PC-3 (cell line): ENCODE measurements around the gene GRWD1. TPM values are rescaled to one million over a fixed set of nuclear protein-coding genes. Genes with fewer than 3 reads are reported as not detected.

Source experiments
- ATAC-seq: fragments of 200-7000 bp; cut with Tn5 transposase; 2 replicates; pipeline ENCODE4 v1.9.1; 2020; ENCODE audit warnings: mild to moderate bottlenecking, moderate library complexity
- BruUV-seq: library from RNA; stranded (reverse); fragments of 400-500 nt; replicated peaks from 2 replicates; lab custom pipeline; 2021; lab: Mats Ljungman, UMichigan
- CTCF ChIA-PET: fragments of 300-600 bp; sonication (Branson Sonifier 250); formaldehyde crosslinking; loops from one replicate; lab custom pipeline; 2022; ENCODE audit warnings: antibody characterized with exemption; lab: Charles Lee
- POLR2A ChIA-PET: fragments of 300-600 bp; sonication (Branson Sonifier 250); formaldehyde crosslinking; loops from one replicate; lab custom pipeline; 2022; ENCODE audit warnings: antibody characterized with exemption; ENCODE audit not compliant: unreplicated experiment; lab: Charles Lee
- DNase-seq: peaks from one replicate; pipeline ENCODE4 v3.0.0-alpha.2; 2015
- H2AFZ ChIP-seq: fragments of 300-600 bp; sonication (generic); 2 replicates; pipeline ENCODE4 v1.6.0; 2016; ENCODE audit warnings: antibody characterized with exemption, low read length
- H3F3A ChIP-seq: fragments of 300-600 bp; sonication (generic); one replicate; pipeline ENCODE4 v1.6.0; 2017; ENCODE audit warnings: antibody characterized with exemption, low read length, control low read depth, mild to moderate bottlenecking; ENCODE audit not compliant: unreplicated experiment
- H3K27ac ChIP-seq: fragments of 300-600 bp; sonication (generic); 2 replicates; pipeline ENCODE4 v1.5.1; 2016; ENCODE audit warnings: mild to moderate bottlenecking, low read length
- H3K27me3 ChIP-seq: fragments of 300-600 bp; sonication (generic); 2 replicates; pipeline ENCODE4 v1.6.1; 2016; ENCODE audit warnings: low read length, mixed read lengths
- H3K36me3 ChIP-seq: fragments of 300-600 bp; sonication (generic); 2 replicates; pipeline ENCODE4 v1.6.1; 2016; ENCODE audit warnings: low read depth, mixed run types, low read length, mixed read lengths
- H3K4me1 ChIP-seq: fragments of 300-600 bp; sonication (generic); 2 replicates; pipeline ENCODE4 v1.5.1; 2016; ENCODE audit warnings: low read length; ENCODE audit not compliant: insufficient read depth
- H3K4me2 ChIP-seq: fragments of 300-600 bp; sonication (generic); 2 replicates; pipeline ENCODE4 v1.6.0; 2016; ENCODE audit warnings: low read length
- H3K4me3 ChIP-seq: fragments of 300-600 bp; sonication (generic); 2 replicates; pipeline ENCODE4 v1.5.1; 2016; ENCODE audit warnings: mild to moderate bottlenecking, low read length, mixed read lengths
- H3K79me2 ChIP-seq: fragments of 300-600 bp; sonication (generic); 2 replicates; pipeline ENCODE4 v1.6.1; 2017; ENCODE audit warnings: low read length, mixed read lengths
- H3K9ac ChIP-seq: fragments of 300-600 bp; sonication (generic); 2 replicates; pipeline ENCODE4 v1.6.0; 2016; ENCODE audit warnings: mild to moderate bottlenecking, low read length
- H3K9me2 ChIP-seq: fragments of 300-600 bp; sonication (generic); replicated peaks from 2 replicates; pipeline ENCODE4 v1.6.1; 2016; ENCODE audit warnings: mixed run types, low read length, mixed read lengths
- H3K9me3 ChIP-seq: fragments of 300-600 bp; sonication (generic); 2 replicates; pipeline ENCODE4 v1.6.1; 2016; ENCODE audit warnings: low read length, mixed read lengths
- H4K20me1 ChIP-seq: fragments of 300-600 bp; sonication (generic); 2 replicates; pipeline ENCODE4 v1.6.1; 2016; ENCODE audit warnings: low read length, mixed read lengths
- CTCF ChIP-seq: fragments of 300-600 bp; sonication (generic); conservative IDR thresholded peaks from 2 replicates; pipeline ENCODE4 v1.5.1; 2017; ENCODE audit warnings: antibody characterized with exemption, low read depth, mild to moderate bottlenecking, low read length
- EZH2 ChIP-seq: fragments of 300-600 bp; sonication (generic); IDR thresholded peaks from one replicate; pipeline ENCODE4 v1.6.1; 2017; ENCODE audit warnings: antibody characterized with exemption, mild to moderate bottlenecking, low read length; ENCODE audit not compliant: unreplicated experiment
- EZH2phosphoT487 ChIP-seq: fragments of 300-600 bp; sonication (generic); IDR thresholded peaks from 2 replicates; pipeline ENCODE4 v1.6.1; 2018; ENCODE audit warnings: mild to moderate bottlenecking, antibody characterized with exemption, low read length, borderline replicate concordance
- intact Hi-C: fragments of 100-400 bp; cut with micrococcal nuclease; formaldehyde crosslinking; loops from 2 replicates; pipeline ENCODE4 v1.9.0; 2023
- total RNA-seq: library from RNA; depleted of rRNA; stranded (reverse); fragments of >200 nt; gene quantifications from 2 replicates; pipeline ENCODE4 v1.2.3, GENCODE V29; 2014

Gene GRWD1
- total RNA-seq, 1 experiment from 2014 or later, result 33.2 TPM

DNA sequence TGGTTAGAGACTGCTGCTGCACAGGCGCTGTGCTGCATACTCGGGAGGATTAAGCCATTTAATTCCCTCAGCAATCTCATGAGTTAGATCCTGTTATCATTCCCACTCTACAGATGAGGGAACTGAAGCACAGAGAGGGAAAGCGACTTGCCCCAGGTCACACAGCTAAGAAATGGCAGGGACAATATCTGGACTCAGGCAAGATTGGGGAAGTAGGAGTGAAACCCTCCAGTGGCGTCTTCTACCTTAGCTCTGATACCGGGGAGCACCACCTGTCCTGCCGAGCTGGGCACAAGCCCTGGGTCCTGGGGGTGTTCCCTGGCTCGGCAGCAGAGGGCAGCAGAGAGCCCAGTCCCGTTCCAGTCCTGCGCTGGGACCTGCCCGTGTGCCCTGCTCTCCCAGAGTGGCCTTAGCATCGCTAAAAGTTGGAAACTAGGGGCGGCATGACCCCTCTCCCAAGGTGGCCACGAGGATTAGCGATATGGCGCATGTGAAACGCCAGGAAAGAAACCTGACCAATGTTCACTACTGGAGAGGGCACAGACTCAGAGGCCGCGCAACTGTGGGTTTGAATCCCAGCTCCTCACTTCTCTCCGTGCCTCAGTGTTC, 43.9 kb downstream of the GRWD1 start:
- Histone ChIP-seq H4K20me1 (no peaks in the 10 kb centered on the region), H3K36me3 (no peaks in the 10 kb centered on the region), H3F3A (no peaks in the 10 kb centered on the region), H3K9ac (no peak overlapping the region), H3K27ac (no peak overlapping the region), H3K9me2 (no peaks in the 10 kb centered on the region), H3K4me2 (no peak overlapping the region), H3K4me3 (no peak overlapping the region), H2AFZ (no peak overlapping the region), H3K79me2 (peaks cover 4% of the 10 kb centered on the region; the same call in 1 of the 2 replicates), H3K4me1 (peaks cover 31% of the 10 kb centered on the region), H3K9me3 (no peaks in the 10 kb centered on the region), H3K27me3 (no peaks in the 10 kb centered on the region)
- ChIA-PET CTCF (interaction anchor here (1.6 kb wide), 1 partner anchor 95 kb away, joined by 8 read pairs; no protein-coding TSS in a partner anchor), POLR2A (interaction anchor here (0.6 kb wide), 2 partner anchors 18 to 111 kb away, joined by 3 to 10 read pairs; no protein-coding TSS in a partner anchor)
- no TSS peak for BruUV-seq
- TF ChIP-seq CTCF (peak; percentile 74), EZH2 (no peak)
- ATAC-seq (peak; percentile 13; the same call in 1 of the 2 replicates), DNase-seq (peak; percentile 77)
- intact Hi-C loops, result no loop called here

DNA sequence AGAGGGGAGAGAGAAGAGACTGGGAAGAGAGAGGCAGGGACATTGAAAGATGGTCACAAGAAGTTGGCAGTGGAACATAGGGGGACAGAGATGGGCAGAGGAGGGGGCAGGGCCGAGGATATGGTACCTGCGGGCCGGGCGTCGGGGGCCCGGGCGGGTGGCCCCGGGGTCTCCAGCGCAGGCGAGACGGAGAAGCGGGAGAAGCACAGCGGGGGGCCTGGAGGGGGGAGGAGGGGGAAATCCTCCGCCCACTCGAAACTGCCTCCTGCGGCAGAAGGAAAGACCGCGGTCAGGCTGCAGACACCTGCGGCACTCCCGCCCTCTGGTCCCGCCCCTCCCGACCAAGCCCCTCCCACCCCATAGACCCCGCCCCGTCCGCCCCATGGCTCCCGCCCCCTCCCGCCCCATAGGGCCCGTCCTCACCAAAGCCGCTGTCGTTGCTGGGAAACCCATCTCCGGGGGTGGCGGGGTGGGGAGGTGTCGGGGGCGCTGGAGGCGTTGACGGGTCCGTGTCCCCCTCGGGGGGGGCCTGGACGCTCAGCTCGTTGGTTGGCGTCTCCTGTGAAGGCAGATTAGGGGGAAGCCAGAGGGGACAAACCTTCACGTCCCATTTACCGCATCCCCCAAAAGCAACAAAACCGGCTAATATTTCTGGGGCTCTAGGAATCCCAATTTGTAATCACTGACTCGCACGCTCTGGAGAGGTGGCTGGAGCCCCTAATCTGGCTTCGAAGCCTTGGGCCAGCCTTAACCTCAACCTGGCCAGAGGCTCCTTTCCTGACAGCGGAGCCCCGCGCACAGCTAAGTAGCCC, 45.4 kb downstream of the GRWD1 start:
- Histone ChIP-seq H3K9ac (no peak overlapping the region), H3K27me3 (no peaks in the 10 kb centered on the region), H3K79me2 (peaks cover 4% of the 10 kb centered on the region; the same call in 1 of the 2 replicates), H3K4me2 (peak overlapping the region; percentile 19; the same call in 1 of the 2 replicates), H4K20me1 (no peaks in the 10 kb centered on the region), H3K9me3 (no peaks in the 10 kb centered on the region), H3K9me2 (no peaks in the 10 kb centered on the region), H3F3A (no peaks in the 10 kb centered on the region), H3K4me1 (peaks cover 28% of the 10 kb centered on the region), H3K27ac (no peak overlapping the region), H3K36me3 (no peaks in the 10 kb centered on the region), H2AFZ (no peak overlapping the region), H3K4me3 (no peak overlapping the region)
- BruUV-seq, result no TSS peak
- intact Hi-C loops, result no loop called here
- DNase-seq (peak; percentile 29), ATAC-seq (no peak)
- ChIA-PET POLR2A (no interaction called here), CTCF (no interaction called here)
- no peak for TF ChIP-seq EZH2phosphoT487
- TF ChIP-seq EZH2, result no peak
- no peak for TF ChIP-seq CTCF

GRCh38 chr19:48491793-48492123, 46.0 kb downstream of the GRWD1 start:
- Histone ChIP-seq H3K9me2 (no peaks in the 10 kb centered on the region), H4K20me1 (no peaks in the 10 kb centered on the region), H3K4me1 (peaks cover 22% of the 10 kb centered on the region), H3K9me3 (no peaks in the 10 kb centered on the region), H3F3A (no peaks in the 10 kb centered on the region), H3K36me3 (no peaks in the 10 kb centered on the region), H3K79me2 (peaks cover 4% of the 10 kb centered on the region; the same call in 1 of the 2 replicates), H2AFZ (no peak overlapping the region), H3K27ac (no peak overlapping the region), H3K4me3 (no peak overlapping the region), H3K27me3 (no peaks in the 10 kb centered on the region), H3K4me2 (no peak overlapping the region), H3K9ac (no peak overlapping the region)
- ChIA-PET POLR2A (no interaction called here), CTCF (no interaction called here)
- TF ChIP-seq EZH2 (no peak), CTCF (no peak), EZH2phosphoT487 (no peak)
- DNase-seq (no peak), ATAC-seq (no peak)
- no TSS peak for BruUV-seq
- intact Hi-C loops, result no loop called here
